ENCODE results near the gene PLK4. TPM values are rescaled to one million over a fixed set of nuclear protein-coding genes. Genes with fewer than 3 reads are reported as not detected.
A peak's percentile ranks its signal among the peaks of the same experiment; 100 is the strongest.

The PLK4 gene
- total RNA-seq, 1 experiment from 2014 or later = 40.2 TPM

DNA sequence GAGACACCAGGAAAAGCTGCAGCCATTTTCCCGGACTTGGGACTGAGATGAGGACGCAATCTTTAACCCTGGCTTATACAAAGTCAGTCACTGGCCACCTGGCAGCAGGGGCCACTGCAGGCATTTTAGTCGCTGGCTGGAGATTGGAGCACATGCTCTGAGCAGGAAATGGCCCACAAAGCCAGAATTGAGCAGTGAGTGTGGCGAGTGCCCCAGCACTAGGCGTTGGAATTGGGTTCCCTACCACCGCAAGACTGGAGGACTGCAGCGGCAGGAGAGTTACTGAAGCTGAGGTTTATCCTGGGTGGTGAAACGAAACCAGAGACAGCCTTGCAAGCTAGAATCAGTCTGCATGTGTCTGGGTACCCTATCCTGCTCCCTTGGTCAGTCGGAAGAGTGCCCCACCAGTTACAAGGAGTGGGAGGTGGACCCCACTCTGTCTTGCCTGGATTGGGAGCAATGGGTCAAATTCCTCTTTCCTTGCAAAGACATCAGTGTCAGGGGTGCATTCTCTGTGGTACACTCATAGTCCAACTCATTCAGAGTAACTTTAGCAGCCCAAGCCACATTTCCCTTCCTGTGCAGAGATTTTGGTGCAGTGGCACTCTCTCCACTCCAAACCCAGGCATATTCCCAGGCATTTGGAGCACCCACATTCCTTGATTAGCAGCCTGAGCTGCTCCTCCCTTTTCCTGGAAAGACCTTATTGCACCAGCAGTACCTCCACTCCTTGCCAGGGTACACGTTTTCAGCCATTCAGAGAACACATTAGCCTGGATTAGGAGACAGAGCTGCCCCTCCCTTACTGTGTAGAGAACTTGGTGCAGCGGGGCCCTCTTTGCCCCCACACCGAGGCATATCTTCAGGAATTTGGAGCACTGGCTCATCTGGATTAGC, 36.7 kb upstream of the PLK4 start:
- H2BK120ac ChIP-seq (ENCODE audit: low read depth, low read length, poor library complexity, severe bottlenecking) = no peak overlapping the region
- TF ChIP-seq, protein P1, sequence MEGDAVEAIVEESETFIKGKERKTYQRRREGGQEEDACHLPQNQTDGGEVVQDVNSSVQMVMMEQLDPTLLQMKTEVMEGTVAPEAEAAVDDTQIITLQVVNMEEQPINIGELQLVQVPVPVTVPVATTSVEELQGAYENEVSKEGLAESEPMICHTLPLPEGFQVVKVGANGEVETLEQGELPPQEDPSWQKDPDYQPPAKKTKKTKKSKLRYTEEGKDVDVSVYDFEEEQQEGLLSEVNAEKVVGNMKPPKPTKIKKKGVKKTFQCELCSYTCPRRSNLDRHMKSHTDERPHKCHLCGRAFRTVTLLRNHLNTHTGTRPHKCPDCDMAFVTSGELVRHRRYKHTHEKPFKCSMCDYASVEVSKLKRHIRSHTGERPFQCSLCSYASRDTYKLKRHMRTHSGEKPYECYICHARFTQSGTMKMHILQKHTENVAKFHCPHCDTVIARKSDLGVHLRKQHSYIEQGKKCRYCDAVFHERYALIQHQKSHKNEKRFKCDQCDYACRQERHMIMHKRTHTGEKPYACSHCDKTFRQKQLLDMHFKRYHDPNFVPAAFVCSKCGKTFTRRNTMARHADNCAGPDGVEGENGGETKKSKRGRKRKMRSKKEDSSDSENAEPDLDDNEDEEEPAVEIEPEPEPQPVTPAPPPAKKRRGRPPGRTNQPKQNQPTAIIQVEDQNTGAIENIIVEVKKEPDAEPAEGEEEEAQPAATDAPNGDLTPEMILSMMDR (conservative IDR thresholded peaks at IDR 0.05) = no peak
- H3K4me1 ChIP-seq (ENCODE audit: insufficient read depth, low read length) = no peaks in the 10 kb centered on the region; the same call in 1 of the 2 replicates
- H3K36me3 Mint-ChIP-seq (ENCODE audit: insufficient read depth in 1 of 3, low read depth in 3 of 3) = peaks cover 3 to 29% (median 9%) of the 10 kb centered on the region in 3 experiments; a peak in 6 of 7 replicates
- H3K56ac ChIP-seq (ENCODE audit: insufficient read length, low read depth, low read length) = no peak overlapping the region
- no peak overlapping the region for H2BK5ac ChIP-seq (ENCODE audit: insufficient read length, low read length)
- H2AFZ ChIP-seq (ENCODE audit: low read length) = no peak overlapping the region
- no peak overlapping the region for H3K27ac ChIP-seq (ENCODE audit: insufficient read length, low read depth, low read length)
- H3K4ac ChIP-seq (ENCODE audit: low read depth, low read length) = no peak overlapping the region
- H2BK15ac ChIP-seq (ENCODE audit: low read depth, low read length) = no peak overlapping the region
- no peak overlapping the region for H3K18ac ChIP-seq (ENCODE audit: insufficient read length, low read depth, low read length)
- H3K14ac ChIP-seq (ENCODE audit: insufficient read depth, low read length) = no peak overlapping the region
- H3T11ph ChIP-seq (ENCODE audit: low read length) = no peak overlapping the region
- H4K20me1 ChIP-seq (ENCODE audit: control insufficient read depth, insufficient read depth, insufficient read length) = no peaks in the 10 kb centered on the region
- H3K27me3 Mint-ChIP-seq (ENCODE audit: low read depth) = no peaks in the 10 kb centered on the region
- no CpG with 5 or more reads among the region's 12 CpGs for WGBS (ENCODE audit: extremely low coverage, insufficient read length, low lambda C conversion rate)
- H3K9me3 Mint-ChIP-seq = peaks cover 13 to 15% of the 10 kb centered on the region in 2 experiments
- no peak overlapping the region for H2BK20ac ChIP-seq (ENCODE audit: low read depth, low read length, poor library complexity, severe bottlenecking)
- no peak overlapping the region for H4K5ac ChIP-seq (ENCODE audit: insufficient read length, low read depth, low read length)
- H3K4me1 Mint-ChIP-seq = peaks cover 37 to 48% of the 10 kb centered on the region in 2 experiments
- H3K79me1 ChIP-seq (ENCODE audit: insufficient read depth, low read depth, low read length, poor library complexity, severe bottlenecking) = no peaks in the 10 kb centered on the region
- no peaks in the 10 kb centered on the region for H3K23me2 ChIP-seq (ENCODE audit: insufficient read length, low read depth, low read length, poor library complexity, severe bottlenecking)
- H3K27me3 ChIP-seq (ENCODE audit: insufficient read depth, low read length) = no peaks in the 10 kb centered on the region
- DNase-seq = peak; percentile 53
- no peaks in the 10 kb centered on the region for H3K79me2 ChIP-seq (ENCODE audit: insufficient read depth, low read length)
- no peaks in the 10 kb centered on the region for H3K9me3 ChIP-seq (ENCODE audit: control insufficient read depth, low read depth, low read length)
- H4K8ac ChIP-seq (replicated peaks; ENCODE audit: insufficient read length, low read depth, low read length) = no peak overlapping the region
- no peak overlapping the region for H3K23ac ChIP-seq (ENCODE audit: insufficient read length, low read depth, low read length)
- H3K27ac Mint-ChIP-seq = peak overlapping the region; percentile 31 to 62 (median 38); a peak in 3 of 7 replicates
- no peak overlapping the region for H2AK5ac ChIP-seq (ENCODE audit: insufficient read length, low read length)
- no peak overlapping the region for H2BK12ac ChIP-seq (ENCODE audit: insufficient read length, low read depth, low read length)
- no peak overlapping the region for H4K91ac ChIP-seq (ENCODE audit: insufficient read length, low read depth, low read length)
- H3K4me3 Mint-ChIP-seq = no peak overlapping the region
- no peak overlapping the region for H3K4me2 ChIP-seq (ENCODE audit: insufficient read depth, insufficient read length, low read length)
- no peak overlapping the region for H3K9ac ChIP-seq (ENCODE audit: extremely low read depth, insufficient read length, low read length)

Data from H9 (cell line).